ENCODE results near the gene GCSH.

GRCh38 chr16:81112453-81112852, 16.3 kb upstream of the GCSH start:
- TF ChIP-seq CTCF (IDR thresholded peaks at IDR 0.05) (no peak), POLR2AphosphoS5 (IDR thresholded peaks at IDR 0.05) (no peak), POLR2A (IDR thresholded peaks at IDR 0.05) (no peak), EP300 (IDR thresholded peaks at IDR 0.05; ENCODE audit: low read depth) (no peak)

All from transverse colon (tissue), 4 donors.